SK-N-SH treated with all-trans-retinoic acid at 6 μM for 48 hours (cell line): ENCODE measurements around the gene USP5.

Experiments
- ATAC-seq: fragments of 200-7000 bp; cut with Tn5 transposase; 3 replicates; pipeline ENCODE4 v1.9.1; 2020; ENCODE audit warnings: mild to moderate bottlenecking, moderate library complexity
- ARNTL ChIP-seq: fragments of 450-650 bp; formaldehyde crosslinking; IDR thresholded peaks from 2 replicates; pipeline ENCODE4 v1.5.0; 2020; ENCODE audit warnings: low read depth, mild to moderate bottlenecking, moderate library complexity, borderline replicate concordance
- BACH2 ChIP-seq: fragments of 250-450 bp; sonication (Bioruptor Pico); IDR thresholded peaks from 2 replicates; pipeline ENCODE4 v1.9.0; 2021; ENCODE audit warnings: mild to moderate bottlenecking, borderline replicate concordance
- CSDC2 ChIP-seq: fragments of 250-450 bp; sonication (Bioruptor Pico); IDR thresholded peaks from 2 replicates; pipeline ENCODE4 v1.5.0; 2020; ENCODE audit warnings: mild to moderate bottlenecking, moderate library complexity
- ESRRG ChIP-seq: fragments of 250-450 bp; sonication (Bioruptor Pico); IDR thresholded peaks from 2 replicates; pipeline ENCODE4 v1.6.1; 2021; ENCODE audit warnings: mild to moderate bottlenecking
- GLIS3 ChIP-seq: fragments of 250-450 bp; sonication (Bioruptor Pico); IDR thresholded peaks from 2 replicates; pipeline ENCODE4 v1.5.0; 2020; ENCODE audit warnings: mild to moderate bottlenecking, moderate library complexity
- ISL1 ChIP-seq: fragments of 250-450 bp; sonication (Bioruptor Pico); IDR thresholded peaks from 2 replicates; pipeline ENCODE4 v2.1.2; 2022; ENCODE audit warnings: mild to moderate bottlenecking, moderate library complexity
- OSR1 ChIP-seq: fragments of 250-450 bp; sonication (Bioruptor Pico); IDR thresholded peaks from 2 replicates; pipeline ENCODE4 v1.8.0; 2022; ENCODE audit warnings: moderate library complexity, mild to moderate bottlenecking, inconsistent platforms
- RARB ChIP-seq: fragments of 250-450 bp; sonication (Bioruptor Pico); IDR thresholded peaks from 2 replicates; pipeline ENCODE4 v1.8.0; 2021; ENCODE audit warnings: mild to moderate bottlenecking, moderate library complexity
- TCF4 ChIP-seq: fragments of 250-450 bp; sonication (Bioruptor Pico); IDR thresholded peaks from 2 replicates; pipeline ENCODE4 v1.8.0; 2021; ENCODE audit warnings: mild to moderate bottlenecking, moderate library complexity, borderline replicate concordance
- ZFP3 ChIP-seq: fragments of 250-450 bp; sonication (Bioruptor Pico); IDR thresholded peaks from 2 replicates; pipeline ENCODE4 v1.5.0; 2020; ENCODE audit warnings: mild to moderate bottlenecking, moderate library complexity
- ZFP30 ChIP-seq: fragments of 450-650 bp; formaldehyde crosslinking; IDR thresholded peaks from 2 replicates; pipeline ENCODE4 v1.5.0; 2022; ENCODE audit warnings: mild to moderate bottlenecking, moderate library complexity
- ZNF565 ChIP-seq: fragments of 450-650 bp; formaldehyde crosslinking; conservative IDR thresholded peaks from 2 replicates; pipeline ENCODE4 v1.5.0; 2020; ENCODE audit warnings: low read depth, mild to moderate bottlenecking, moderate library complexity
- ZNF70 ChIP-seq: fragments of 450-650 bp; formaldehyde crosslinking; IDR thresholded peaks from 2 replicates; pipeline ENCODE4 v1.5.0; 2020; ENCODE audit warnings: mild to moderate bottlenecking, moderate library complexity
- ZNF8 ChIP-seq: fragments of 450-650 bp; formaldehyde crosslinking; IDR thresholded peaks from 2 replicates; pipeline ENCODE4 v1.5.0; 2020; ENCODE audit warnings: mild to moderate bottlenecking, moderate library complexity
- TF ChIP-seq, protein P1 (sequence below): fragments of 250-450 bp; sonication (Bioruptor Pico); IDR thresholded peaks from 2 replicates; pipeline ENCODE4 v1.5.1; 2021; ENCODE audit warnings: mild to moderate bottlenecking, moderate library complexity
- TF ChIP-seq, protein P2 (sequence below): fragments of 250-450 bp; sonication (Bioruptor Pico); IDR thresholded peaks from 2 replicates; pipeline ENCODE4 v1.8.0; 2020; ENCODE audit warnings: mild to moderate bottlenecking, moderate library complexity, borderline replicate concordance
- TF ChIP-seq, protein P3 (sequence below): fragments of 250-450 bp; sonication (Bioruptor Pico); IDR thresholded peaks from 2 replicates; pipeline ENCODE4 v1.5.1; 2020; ENCODE audit warnings: low read depth, mild to moderate bottlenecking, moderate library complexity
- TF ChIP-seq, protein P4 (sequence below): fragments of 250-450 bp; sonication (Bioruptor Pico); IDR thresholded peaks from 2 replicates; pipeline ENCODE4 v1.8.0; 2021; ENCODE audit warnings: low read depth, mild to moderate bottlenecking, moderate library complexity, borderline replicate concordance
- TF ChIP-seq, protein P5 (sequence below): fragments of 250-450 bp; sonication (Bioruptor Pico); IDR thresholded peaks from 2 replicates; pipeline ENCODE4 v1.5.0; 2020; ENCODE audit warnings: mild to moderate bottlenecking, moderate library complexity

The USP5 gene

DNA sequence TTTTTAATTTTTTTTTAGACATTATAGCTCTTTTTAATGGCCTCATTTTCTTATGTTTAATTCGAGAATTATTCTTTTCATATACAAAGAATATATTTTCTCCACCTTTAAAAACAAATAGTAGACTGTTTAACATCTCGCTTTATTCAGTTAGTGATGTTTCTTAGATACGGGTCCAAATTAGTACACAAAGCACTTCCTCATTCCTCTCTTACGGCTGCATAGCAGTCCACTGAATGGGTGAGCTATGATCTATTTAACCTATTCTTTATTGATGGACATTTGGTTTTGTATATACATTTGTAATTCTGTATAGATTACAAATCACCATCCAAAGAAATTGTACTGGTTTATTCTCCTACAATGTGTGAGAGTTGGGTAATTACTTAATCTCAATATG lies 38.6 kb upstream of the USP5 start:
- no peak for ATAC-seq
- TF ChIP-seq ISL1 (no peak), BACH2 (CRISPR knock-in tag) (no peak), ESRRG (CRISPR knock-in tag) (no peak), ZFP3 (CRISPR knock-in tag) (no peak), RARB (CRISPR knock-in tag) (no peak), ZNF565 (no peak), OSR1 (CRISPR knock-in tag) (no peak), ZNF70 (no peak), CSDC2 (CRISPR knock-in tag) (no peak), TCF4 (CRISPR knock-in tag) (no peak), ZFP30 (CRISPR knock-in tag) (no peak)
- TF ChIP-seq, protein P1, sequence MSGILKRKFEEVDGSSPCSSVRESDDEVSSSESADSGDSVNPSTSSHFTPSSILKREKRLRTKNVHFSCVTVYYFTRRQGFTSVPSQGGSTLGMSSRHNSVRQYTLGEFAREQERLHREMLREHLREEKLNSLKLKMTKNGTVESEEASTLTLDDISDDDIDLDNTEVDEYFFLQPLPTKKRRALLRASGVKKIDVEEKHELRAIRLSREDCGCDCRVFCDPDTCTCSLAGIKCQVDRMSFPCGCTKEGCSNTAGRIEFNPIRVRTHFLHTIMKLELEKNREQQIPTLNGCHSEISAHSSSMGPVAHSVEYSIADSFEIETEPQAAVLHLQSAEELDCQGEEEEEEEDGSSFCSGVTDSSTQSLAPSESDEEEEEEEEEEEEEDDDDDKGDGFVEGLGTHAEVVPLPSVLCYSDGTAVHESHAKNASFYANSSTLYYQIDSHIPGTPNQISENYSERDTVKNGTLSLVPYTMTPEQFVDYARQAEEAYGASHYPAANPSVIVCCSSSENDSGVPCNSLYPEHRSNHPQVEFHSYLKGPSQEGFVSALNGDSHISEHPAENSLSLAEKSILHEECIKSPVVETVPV (CRISPR knock-in tag): no peak
- TF ChIP-seq, protein P2, sequence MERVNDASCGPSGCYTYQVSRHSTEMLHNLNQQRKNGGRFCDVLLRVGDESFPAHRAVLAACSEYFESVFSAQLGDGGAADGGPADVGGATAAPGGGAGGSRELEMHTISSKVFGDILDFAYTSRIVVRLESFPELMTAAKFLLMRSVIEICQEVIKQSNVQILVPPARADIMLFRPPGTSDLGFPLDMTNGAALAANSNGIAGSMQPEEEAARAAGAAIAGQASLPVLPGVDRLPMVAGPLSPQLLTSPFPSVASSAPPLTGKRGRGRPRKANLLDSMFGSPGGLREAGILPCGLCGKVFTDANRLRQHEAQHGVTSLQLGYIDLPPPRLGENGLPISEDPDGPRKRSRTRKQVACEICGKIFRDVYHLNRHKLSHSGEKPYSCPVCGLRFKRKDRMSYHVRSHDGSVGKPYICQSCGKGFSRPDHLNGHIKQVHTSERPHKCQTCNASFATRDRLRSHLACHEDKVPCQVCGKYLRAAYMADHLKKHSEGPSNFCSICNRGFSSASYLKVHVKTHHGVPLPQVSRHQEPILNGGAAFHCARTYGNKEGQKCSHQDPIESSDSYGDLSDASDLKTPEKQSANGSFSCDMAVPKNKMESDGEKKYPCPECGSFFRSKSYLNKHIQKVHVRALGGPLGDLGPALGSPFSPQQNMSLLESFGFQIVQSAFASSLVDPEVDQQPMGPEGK (CRISPR knock-in tag): no peak
- TF ChIP-seq, protein P3, sequence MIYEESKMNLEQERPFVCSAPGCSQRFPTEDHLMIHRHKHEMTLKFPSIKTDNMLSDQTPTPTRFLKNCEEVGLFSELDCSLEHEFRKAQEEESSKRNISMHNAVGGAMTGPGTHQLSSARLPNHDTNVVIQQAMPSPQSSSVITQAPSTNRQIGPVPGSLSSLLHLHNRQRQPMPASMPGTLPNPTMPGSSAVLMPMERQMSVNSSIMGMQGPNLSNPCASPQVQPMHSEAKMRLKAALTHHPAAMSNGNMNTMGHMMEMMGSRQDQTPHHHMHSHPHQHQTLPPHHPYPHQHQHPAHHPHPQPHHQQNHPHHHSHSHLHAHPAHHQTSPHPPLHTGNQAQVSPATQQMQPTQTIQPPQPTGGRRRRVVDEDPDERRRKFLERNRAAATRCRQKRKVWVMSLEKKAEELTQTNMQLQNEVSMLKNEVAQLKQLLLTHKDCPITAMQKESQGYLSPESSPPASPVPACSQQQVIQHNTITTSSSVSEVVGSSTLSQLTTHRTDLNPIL (CRISPR knock-in tag): no peak
- TF ChIP-seq, protein P4, sequence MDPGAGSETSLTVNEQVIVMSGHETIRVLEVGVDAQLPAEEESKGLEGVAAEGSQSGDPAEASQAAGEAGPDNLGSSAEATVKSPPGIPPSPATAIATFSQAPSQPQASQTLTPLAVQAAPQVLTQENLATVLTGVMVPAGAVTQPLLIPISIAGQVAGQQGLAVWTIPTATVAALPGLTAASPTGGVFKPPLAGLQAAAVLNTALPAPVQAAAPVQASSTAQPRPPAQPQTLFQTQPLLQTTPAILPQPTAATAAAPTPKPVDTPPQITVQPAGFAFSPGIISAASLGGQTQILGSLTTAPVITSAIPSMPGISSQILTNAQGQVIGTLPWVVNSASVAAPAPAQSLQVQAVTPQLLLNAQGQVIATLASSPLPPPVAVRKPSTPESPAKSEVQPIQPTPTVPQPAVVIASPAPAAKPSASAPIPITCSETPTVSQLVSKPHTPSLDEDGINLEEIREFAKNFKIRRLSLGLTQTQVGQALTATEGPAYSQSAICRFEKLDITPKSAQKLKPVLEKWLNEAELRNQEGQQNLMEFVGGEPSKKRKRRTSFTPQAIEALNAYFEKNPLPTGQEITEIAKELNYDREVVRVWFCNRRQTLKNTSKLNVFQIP (CRISPR knock-in tag): no peak

DNA sequence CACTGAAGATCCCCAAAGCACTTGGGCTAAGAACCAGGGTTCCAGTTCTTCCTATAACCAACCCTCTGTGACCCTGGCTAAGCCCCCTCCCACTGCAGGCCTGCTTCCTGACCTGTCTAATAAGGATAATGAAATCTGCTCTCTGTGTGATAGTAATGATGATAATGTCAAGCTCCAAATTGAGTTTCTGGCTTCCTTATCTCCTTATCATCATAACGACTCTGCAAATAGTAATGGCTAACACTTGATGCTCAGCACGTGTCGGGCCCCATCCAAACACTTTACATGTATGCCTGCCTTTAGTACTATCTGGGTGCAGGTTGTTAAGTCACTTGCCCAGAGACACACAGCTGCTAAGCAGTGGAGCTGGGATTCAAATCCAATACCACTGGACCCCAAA lies 35.4 kb upstream of the USP5 start:
- no peak for ATAC-seq
- TF ChIP-seq ZNF8 (CRISPR knock-in tag): no peak
- TF ChIP-seq, protein P4 (CRISPR knock-in tag): no peak
- TF ChIP-seq, protein P5, sequence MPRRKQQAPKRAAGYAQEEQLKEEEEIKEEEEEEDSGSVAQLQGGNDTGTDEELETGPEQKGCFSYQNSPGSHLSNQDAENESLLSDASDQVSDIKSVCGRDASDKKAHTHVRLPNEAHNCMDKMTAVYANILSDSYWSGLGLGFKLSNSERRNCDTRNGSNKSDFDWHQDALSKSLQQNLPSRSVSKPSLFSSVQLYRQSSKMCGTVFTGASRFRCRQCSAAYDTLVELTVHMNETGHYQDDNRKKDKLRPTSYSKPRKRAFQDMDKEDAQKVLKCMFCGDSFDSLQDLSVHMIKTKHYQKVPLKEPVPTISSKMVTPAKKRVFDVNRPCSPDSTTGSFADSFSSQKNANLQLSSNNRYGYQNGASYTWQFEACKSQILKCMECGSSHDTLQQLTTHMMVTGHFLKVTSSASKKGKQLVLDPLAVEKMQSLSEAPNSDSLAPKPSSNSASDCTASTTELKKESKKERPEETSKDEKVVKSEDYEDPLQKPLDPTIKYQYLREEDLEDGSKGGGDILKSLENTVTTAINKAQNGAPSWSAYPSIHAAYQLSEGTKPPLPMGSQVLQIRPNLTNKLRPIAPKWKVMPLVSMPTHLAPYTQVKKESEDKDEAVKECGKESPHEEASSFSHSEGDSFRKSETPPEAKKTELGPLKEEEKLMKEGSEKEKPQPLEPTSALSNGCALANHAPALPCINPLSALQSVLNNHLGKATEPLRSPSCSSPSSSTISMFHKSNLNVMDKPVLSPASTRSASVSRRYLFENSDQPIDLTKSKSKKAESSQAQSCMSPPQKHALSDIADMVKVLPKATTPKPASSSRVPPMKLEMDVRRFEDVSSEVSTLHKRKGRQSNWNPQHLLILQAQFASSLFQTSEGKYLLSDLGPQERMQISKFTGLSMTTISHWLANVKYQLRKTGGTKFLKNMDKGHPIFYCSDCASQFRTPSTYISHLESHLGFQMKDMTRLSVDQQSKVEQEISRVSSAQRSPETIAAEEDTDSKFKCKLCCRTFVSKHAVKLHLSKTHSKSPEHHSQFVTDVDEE (CRISPR knock-in tag): 0 out of 2 replicates have a peak, but pooled peaks have one; percentile 17

DNA sequence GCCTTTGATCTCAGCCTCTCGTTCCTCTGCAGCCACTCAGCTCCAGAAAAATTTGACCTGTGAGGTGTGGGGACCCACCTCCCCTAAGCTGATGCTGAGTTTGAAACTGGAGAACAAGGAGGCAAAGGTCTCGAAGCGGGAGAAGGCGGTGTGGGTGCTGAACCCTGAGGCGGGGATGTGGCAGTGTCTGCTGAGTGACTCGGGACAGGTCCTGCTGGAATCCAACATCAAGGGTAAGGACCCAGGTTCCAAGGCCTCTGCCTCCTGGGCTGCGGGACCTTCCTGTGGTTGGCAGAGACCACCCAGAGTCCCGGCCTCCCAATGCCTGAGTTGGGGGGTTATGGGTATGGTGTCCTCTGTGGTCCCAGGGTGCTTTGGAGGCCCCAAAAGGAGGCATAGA lies 34.9 kb upstream of the USP5 start:
- no peak for ATAC-seq
- TF ChIP-seq, protein P5 (CRISPR knock-in tag): no peak
- TF ChIP-seq ZNF8 (CRISPR knock-in tag) (no peak), ARNTL (CRISPR knock-in tag) (no peak), GLIS3 (CRISPR knock-in tag) (no peak), ZFP30 (CRISPR knock-in tag) (no peak)
- TF ChIP-seq, protein P4 (CRISPR knock-in tag): no peak
- TF ChIP-seq, protein P2 (CRISPR knock-in tag): no peak
